Suprapubic skin (tissue), 4 donors: ENCODE measurements around the gene RPRD1B.

Experiments
- CTCF ChIP-seq, 2 donors: fragments of 200-600 bp in 1 of 2; fragments of 450-650 bp in 1 of 2; sonication (generic) in 1 of 2; IDR thresholded peaks; one replicate each; pipeline ENCODE4 v1.5.1; 2016 to 2019; ENCODE audit warnings: antibody characterized with exemption in 2 of 2, mild to moderate bottlenecking in 1 of 2, moderate library complexity in 1 of 2
- EP300 ChIP-seq: sonication (generic); formaldehyde crosslinking; IDR thresholded peaks from one replicate; pipeline ENCODE4 v1.6.1; 2017; ENCODE audit warnings: antibody characterized with exemption
- POLR2A ChIP-seq, 2 donors: fragments of 450-650 bp; IDR thresholded peaks; one replicate each; pipeline ENCODE4 v1.6.1; 2017; ENCODE audit warnings: antibody characterized with exemption in 2 of 2, mild to moderate bottlenecking in 2 of 2, moderate library complexity in 2 of 2
- POLR2AphosphoS5 ChIP-seq, 3 donors: sonication (generic); formaldehyde crosslinking; IDR thresholded peaks; one replicate each; pipeline ENCODE4 v1.6.1; 2017; ENCODE audit warnings: antibody characterized with exemption in 3 of 3

GRCh38 chr20:38007526-38007925 lies 26.0 kb upstream of the RPRD1B start:
- TF ChIP-seq CTCF (IDR thresholded peaks at IDR 0.05) = no peak
- no peak for TF ChIP-seq EP300
- no peak for TF ChIP-seq POLR2AphosphoS5 (IDR thresholded peaks at IDR 0.05)
- no peak for TF ChIP-seq POLR2A (IDR thresholded peaks at IDR 0.05)
